DMS114 treated with DMSO at 0.1 percent for 48 hours (cell line): ENCODE measurements around the gene SLIT3.

Experiments
- DNase-seq: peaks from one replicate; lab custom pipeline; 2025; ENCODE audit not compliant: unreplicated experiment; lab: John Stamatoyannopoulos, UW

The SLIT3 gene

DNA sequence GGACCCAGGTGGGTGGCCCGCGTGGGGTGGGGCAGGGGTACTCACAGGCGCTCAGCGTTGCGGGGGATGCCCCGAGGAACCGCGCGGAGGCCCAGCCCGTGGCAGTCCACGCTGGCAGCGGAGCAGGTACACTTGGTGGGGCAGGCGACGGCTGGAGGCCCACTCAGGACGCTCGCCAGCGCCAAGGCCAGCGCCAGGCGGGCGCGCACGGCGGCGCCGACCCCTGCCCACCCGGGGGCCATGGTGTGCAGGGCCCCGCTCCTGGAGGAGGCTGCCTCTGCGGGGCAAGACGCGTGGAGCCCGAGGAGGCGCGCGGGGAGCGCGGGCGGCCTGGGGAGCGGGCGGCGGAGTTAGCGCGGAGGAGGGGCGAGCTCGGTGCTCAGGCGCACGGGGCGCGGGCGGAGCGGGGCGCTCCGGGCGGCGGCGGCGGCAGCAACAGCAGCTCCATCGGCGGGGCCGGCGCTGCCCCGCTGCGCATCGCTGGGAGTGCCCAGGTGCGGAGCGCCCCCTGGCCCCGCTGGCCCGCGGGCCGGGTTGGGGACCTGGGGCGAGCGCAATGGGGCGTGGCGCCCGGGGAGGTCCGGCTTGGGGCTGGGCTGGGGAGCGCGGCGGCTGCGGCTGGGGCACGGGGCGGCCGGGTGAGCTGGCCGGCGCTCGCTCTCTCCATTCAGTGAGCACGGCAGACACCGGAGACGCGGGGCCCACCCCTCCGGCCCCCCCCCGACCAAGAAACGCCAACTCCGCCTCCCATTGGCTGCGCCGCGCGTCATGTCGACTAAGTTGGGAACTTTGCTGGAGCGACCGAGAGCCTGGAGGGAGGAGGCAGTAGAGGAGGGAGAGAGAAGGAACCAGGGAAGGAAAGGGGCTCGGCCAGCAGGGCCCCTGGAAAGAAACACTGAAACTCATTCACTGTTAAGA, at the start of gene SLIT3:
SLIT3 (minus strand) TSS at position 672 of the 918 bp plus-strand sequence; CDS start at position 242, 430 bp downstream.
- peak; percentile 81 for DNase-seq

DNA sequence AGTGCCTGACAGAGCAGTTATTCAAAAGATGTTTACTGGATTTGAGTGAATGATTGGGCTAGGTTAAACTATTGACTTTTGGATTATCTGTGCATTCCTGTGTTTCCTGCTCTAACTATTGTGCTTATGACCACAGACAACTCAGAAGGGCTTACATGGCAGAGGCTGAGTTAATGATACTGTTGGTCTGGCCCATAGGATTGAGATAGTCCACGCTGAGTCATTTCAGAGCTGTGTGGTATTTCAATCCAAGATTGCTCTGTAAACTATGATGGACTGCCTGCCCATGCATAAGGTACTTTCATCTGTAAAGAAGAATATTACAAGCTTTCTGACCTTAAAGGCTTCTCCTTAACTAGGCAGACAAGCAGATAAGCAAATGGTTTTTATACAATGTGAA, 49.1 kb upstream of the SLIT3 start:
- no peak for DNase-seq

DNA sequence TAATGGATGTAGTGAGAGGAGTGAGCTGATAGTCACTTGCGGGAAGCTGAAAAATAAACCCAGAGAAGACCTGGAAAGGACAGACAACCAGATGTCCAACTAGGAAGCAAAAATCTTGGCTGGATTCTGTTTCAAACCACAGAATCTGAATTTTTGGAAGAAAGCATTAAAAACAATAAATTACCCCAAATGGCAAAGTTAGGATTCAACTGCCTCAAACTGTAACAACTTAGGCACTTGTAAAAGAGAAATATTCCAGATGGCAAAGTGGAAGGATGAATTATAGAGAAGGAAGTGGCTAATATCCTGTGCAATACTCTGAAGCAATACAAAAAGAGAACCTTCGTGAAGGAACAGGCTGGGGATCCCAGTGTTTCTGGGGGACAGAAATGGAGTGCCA, 46.8 kb upstream of the SLIT3 start:
- DNase-seq = no peak

DNA sequence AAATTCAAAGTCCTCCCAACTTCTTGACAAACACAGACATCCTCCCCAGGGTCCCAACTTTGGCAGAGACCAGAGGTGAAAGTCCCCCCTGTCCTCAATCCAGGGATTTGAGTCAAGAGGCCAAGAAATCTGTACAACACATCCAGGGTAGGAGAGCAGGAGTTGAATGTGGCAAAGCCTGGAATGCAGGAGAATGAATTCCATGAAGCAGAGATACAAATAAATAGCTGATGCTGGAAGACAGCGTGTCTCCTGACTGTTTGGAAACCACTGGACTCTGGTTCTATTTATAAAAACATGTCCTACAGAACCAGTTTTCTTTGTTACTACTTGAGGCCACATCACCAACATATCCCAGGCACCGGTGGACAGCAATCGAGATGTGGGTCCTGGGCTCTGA, 43.7 kb upstream of the SLIT3 start:
- DNase-seq = no peak

DNA sequence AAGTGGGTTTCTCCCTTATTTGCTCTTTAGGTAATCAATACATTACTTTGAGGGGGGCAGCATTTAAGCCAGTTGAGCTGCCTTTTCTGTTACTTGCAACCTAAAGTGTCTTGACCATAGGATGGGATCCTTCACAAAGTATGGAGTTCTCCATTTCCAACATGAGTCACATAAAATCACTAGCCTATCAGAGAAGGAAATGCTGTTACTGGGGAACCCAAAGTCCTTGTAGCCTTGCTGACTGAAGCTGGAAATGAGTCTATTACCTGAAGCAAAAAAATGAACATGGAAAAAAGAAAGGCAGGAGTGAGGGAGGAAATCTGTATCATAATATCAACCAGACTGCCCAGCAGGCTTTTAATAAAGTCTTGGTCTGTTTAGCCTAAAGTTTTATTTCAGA, 42.8 kb upstream of the SLIT3 start:
- DNase-seq = no peak

DNA sequence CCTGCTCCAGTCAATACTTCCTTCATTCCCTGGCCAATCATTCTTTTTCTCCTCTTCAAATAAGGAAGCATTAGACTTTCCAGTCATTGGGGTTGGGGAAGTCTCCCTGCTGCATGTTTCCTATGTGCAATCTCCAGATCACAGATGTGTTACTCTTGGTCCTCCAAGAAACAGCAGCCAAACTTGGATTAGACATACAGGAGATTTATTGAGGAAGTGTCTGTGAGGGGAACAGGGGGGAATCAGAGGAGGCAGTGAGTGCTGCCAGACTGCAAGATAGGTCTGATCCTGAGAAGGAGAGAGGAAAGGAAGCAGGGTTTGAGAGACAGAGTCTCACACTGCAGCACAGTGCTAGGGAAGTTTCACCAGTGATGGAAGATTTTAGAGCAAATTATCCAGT, 40.6 kb upstream of the SLIT3 start:
- no peak for DNase-seq

DNA sequence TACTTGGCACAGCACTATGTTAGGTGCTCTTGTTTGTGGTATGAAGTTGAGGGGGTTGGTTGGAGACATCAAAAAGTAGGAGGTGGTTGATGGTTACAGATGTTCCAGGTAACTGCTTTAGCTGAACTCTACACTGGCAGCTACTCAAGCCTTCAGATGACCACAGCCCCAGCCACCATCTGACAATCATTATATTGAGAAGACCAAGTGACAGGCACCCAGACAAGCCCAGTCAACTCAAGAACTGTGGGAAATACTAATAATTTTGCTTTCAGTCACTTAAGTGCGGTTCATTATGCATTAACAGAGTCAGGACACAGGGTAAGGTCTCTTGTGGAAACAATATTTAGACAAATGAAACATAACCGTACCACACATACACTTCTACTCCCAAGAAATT, 38.9 kb upstream of the SLIT3 start:
- no peak for DNase-seq

DNA sequence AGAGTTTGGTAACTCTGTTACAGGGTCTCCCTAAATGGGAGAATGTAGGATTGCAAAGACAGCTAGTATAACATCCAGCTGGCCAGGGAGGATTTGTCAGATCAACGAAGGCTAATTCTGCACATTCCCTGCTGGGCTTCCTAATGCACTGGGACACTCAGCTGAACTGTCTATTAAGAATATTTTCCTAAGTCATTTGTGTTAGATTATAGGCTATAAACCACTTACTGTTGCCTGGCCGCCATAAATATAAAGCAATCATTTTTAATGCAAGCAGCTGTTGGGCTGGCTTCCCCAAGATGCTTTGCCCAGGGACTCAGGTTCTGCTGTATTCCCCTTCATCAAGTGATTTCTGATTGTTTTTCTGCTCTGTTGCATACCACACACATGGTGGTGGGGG, 35.3 kb upstream of the SLIT3 start:
- DNase-seq = no peak

DNA sequence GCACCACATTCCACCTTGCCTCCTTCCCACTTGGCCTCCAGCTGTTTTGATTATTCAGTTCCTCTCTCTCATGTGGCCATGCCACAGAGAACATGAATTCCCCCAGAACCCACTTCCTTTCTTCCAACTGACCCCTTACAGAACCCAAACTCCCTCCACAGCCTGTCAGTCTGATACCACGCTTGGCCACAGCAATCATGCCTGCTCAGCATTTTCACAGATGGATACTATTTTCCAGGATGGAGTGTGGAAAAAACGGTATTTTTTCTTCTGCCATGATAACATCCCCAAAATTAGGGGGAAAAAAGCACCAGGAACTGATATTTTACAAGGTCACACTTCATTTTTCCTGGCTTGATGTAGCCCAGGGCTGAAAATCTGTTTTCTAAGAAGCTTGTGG, 34.9 kb upstream of the SLIT3 start:
- no peak for DNase-seq

DNA sequence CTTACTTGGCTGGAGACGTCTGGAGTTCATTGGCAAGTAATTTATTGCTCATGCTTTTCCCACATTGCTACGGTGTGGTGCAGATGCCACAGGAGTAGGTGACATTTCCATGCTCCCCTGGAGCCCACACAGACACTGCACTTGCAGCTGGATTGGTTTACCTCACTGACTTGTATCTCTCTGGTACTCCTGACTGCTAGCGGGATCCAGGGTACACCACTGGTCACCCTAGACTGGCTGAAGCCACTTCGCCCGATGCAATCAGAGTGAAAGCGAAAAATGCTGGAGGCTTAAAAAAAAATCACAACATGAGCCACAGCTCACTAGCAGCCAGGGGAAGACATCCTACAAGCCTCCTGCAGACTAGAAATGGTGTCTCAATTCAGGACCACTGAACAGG, 32.6 kb upstream of the SLIT3 start:
- DNase-seq = no peak

DNA sequence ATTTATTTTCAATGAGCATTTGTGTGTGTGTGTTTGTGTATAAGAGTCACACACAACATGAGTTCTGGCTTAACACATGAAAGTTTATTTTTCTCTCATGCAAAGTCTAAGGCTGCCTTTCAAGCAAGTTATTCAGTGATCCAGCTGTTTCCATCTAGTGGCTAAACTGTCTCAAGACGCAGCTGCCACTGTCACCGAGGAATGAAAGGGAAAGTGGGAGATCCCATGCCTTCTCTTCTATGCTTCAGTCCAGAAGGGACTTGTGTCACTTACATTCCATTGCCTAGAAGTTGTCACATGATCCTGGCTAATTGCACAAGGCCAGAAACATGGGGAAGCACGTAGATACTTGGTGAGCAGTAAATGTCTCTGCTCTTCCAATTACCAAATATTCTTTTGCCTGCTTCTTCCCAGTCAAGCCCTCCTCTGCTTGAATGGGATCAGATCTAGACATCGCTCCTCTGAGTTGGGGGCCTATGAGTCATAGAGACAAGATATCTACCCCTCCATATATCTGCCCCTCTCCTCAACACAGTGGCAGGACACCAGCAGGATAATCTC, 30.4 kb upstream of the SLIT3 start:
- no peak for DNase-seq

DNA sequence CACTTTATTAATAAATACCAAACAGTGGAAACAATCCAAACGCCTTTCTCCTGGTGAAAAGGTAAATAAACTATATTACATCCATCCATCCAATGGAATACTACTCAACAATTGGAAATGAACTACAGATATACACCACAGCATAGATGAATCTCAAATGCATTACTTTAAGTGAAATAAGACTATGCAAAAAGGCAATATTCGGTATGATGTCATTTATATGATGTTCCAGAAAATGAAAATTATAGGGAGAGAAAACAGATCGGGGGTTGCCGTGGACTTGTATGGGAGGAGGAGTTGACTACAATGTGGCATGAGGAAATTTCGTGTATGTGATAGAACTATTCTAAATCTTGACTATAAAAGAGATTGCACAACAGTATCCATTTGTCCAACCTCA, 27.5 kb upstream of the SLIT3 start:
- DNase-seq = no peak

DNA sequence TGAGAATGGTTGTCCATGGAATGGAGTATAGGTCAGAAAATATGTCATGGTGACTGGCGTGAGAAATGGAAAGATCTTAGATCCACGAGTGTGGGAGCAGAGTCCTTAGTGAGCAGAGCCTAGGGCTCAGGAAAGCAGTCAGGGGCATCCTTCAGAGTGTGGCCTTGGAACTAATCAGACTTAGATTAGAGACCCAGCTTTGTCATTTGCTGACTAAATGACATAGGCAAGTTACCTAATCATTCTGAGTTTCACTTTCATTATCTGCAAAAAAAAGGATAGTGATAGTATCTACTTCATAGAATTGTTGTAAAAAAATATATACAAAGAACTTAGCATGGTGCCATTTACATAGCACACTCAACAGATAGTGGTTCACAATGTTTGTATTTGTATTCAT, 24.3 kb upstream of the SLIT3 start:
- no peak for DNase-seq

DNA sequence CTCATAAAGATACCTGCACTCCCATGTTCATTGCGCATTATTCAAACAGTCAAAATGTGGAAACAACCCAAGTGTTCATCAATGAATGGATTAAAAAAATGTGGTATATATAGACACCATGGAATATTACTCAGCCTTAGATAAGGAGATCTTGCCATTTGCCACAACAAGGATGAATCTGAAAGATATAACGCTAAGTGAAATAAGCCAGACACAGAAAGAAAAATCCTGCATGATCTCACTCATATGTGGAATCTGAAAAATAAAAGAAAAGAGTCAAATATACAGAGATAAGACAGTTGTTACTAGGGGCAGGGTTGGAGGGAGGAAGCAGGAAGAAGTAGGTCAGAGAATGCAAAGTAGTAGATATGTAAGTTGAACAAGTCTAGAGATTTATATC, 17.6 kb upstream of the SLIT3 start:
- DNase-seq = no peak

DNA sequence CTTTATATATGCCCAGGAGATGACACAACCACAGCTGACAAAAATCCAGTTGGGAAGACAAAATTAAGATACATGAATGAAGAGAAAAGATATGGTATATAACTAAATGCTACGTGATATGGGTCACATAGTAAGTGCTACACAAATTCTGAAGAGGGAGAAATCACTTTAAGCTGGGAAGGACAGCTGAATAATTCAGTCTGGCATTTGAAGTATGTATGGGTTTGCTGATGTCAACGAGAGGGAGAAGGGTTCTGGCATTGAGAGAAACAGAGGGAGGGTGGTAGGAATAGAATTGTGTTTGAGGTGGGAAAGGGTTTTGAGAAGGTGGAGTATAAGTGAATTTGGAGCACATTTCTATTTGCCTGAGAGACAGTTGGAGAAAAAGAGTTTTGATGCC, 6.7 kb upstream of the SLIT3 start:
- no peak for DNase-seq

DNA sequence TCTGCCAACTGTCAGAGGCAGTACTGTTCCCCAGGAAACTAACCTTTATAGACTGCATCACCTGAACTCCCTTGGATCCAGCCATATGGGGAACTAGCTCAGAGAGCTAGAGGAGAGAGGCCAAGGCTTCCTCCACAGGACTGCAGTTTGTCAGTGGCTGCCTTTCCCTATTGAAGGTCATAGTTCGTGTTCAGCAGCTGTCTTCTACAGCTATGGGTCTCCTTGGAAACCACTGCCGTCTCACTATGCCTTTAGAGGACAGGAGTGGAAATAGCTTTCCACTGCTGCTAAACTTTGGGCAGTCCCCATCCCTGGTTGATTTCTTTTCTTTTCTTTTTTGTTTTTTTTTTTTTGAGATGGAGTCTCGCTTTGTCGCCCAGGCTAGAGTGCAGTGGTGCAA, 4.4 kb upstream of the SLIT3 start:
- DNase-seq = no peak

DNA sequence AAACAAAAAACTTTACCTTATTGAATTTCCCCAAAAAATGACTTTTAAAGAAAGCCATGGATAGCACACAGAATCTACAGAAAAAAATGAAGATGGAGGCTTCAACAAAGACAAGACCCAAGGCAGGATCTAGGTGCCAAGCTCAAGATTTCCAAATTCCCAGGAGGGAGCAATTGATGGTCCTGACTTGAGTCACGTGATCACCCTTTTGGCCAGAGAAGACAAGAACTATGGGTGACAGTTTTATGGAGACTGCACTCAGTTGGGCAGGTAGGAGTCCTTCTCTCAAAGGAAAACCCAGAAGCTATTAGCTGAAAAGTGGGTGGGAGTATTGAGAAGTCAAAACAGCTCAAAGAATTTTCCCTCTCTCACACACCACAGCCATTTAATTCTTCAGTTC, 3.2 kb upstream of the SLIT3 start:
- no peak for DNase-seq

DNA sequence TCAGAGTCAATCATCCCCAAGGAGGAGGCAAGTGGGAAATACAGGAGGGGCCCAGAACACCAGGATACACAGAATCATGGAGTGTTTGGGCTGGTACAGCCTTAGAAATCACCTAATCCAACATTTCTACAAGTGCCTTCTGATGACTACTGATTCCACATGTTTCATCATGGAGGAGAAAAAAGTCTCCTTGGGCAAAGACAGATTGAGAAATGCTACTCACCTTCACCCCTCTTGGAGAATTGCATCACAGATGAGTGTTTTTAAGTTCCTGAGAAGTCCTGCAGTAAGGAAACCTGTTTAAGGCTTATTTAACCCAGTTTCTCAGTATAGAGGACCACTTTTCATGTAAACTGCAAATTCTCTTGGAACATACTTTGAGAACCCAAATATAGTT, 2.2 kb upstream of the SLIT3 start:
- no peak for DNase-seq

DNA sequence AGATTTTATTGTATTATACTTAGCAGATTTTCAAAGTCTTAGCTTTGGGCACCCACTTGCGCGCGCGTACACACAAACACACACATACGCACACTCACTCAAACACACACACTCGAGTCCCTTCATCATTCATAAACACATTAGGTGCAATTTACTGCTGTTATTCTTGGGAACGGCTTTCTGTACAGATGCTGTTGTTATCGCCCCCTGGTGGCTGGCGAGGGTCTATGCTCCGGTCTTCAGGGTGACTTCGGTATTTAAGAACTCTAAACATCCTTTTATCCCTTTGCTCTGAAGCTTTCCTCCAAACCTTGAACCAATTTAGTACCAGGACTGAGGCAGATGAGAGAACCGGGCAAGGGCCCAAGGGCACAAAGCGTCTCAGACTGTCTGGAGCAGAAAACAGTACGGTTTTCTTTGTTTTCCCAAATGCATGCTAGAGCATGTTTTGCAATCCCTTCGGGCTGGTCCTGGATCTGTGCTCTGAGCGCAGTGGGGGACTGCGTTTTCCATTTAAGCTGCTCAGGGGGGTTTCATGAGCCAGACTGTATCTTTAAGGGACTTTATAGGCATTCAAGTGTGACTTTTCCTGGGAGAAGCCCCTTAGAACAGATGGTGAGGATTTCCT, 1.7 kb upstream of the SLIT3 start:
- DNase-seq = peak; percentile 63

DNA sequence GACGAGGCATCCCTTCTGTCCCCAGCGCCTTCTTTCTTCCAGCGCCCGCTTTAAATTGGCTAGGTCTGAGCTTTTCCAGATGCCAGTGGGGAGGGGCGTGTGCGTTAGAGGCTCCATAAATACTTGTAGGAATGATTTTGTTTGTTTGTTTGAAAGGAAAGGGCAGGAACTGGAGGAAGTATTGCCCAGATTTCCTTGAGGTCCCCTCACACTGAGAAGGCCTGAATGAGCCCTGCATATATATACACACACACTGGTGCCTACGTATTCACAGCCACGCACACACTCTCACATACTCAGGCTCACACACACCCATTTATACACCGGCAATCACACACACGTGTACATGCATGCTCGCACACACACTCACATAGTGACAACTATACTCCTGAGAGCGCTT, 1.0 kb upstream of the SLIT3 start:
- DNase-seq = no peak

DNA sequence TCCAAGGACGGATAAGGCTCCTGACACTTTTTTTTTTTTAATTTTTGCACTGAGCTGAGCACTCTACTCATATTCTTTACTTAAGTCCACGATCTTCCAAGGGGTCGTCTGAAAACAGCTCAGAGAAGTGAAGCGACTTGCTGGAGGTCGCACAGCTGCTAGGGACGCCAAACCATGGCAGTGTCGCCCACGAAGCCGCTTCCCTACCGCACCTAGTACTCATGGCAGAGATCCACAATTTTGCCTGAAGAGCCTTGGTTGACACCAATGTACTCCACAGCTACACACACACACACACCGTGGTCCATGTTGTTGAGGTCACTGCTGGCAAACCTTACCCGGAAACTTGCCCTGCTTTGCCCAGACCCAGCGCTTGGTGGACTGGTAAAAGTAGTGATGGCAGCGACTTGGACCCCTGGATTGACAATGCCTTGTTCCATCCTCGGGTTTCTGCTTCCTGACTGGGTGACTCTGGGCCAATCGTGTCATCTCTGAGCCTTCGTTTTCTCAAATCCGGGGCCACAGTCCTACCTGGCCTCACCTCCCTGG, 521 bp upstream of the SLIT3 start:
- no peak for DNase-seq
